Measurements from ENCODE around the gene HS3ST4. TPM values are rescaled to one million over a fixed set of nuclear protein-coding genes. Genes with fewer than 3 reads are reported as not detected.

The HS3ST4 gene
- total RNA-seq, 1 donor from 2014 or later = 3.6 TPM

- H3K4me1 Mint-ChIP-seq (ENCODE audit: unreplicated experiment) = no peaks in the 10 kb centered on the region
- H3K27ac Mint-ChIP-seq = no peak overlapping the region
- H3K27me3 Mint-ChIP-seq = no peaks in the 10 kb centered on the region
- H3K36me3 Mint-ChIP-seq = no peaks in the 10 kb centered on the region
- no peaks in the 10 kb centered on the region for H3K9me3 Mint-ChIP-seq
- DNase-seq (ENCODE audit: extremely low spot score, unreplicated experiment) = no peak
- H3K4me3 Mint-ChIP-seq = no peak overlapping the region
- no peak for TF ChIP-seq CTCF (conservative IDR thresholded peaks at IDR 0.05)
Measured at GRCh38 chr16:26139091-26139490, 447.3 kb downstream of the HS3ST4 start.

GRCh38 chr16:26139884-26140283 lies 448.1 kb downstream of the HS3ST4 start:
- Mint-ChIP-seq H3K4me3 (no peak overlapping the region), H3K4me1 (ENCODE audit: unreplicated experiment) (no peaks in the 10 kb centered on the region), H3K9me3 (no peaks in the 10 kb centered on the region), H3K36me3 (no peaks in the 10 kb centered on the region), H3K27me3 (no peaks in the 10 kb centered on the region), H3K27ac (no peak overlapping the region)
- no peak for DNase-seq (ENCODE audit: extremely low spot score, unreplicated experiment)
- no peak for TF ChIP-seq CTCF (conservative IDR thresholded peaks at IDR 0.05)

- Mint-ChIP-seq H3K9me3 (no peaks in the 10 kb centered on the region), H3K27ac (no peak overlapping the region), H3K4me3 (no peak overlapping the region), H3K27me3 (peaks cover 4% of the 10 kb centered on the region), H3K36me3 (no peaks in the 10 kb centered on the region), H3K4me1 (ENCODE audit: unreplicated experiment) (no peaks in the 10 kb centered on the region)
- no peak for DNase-seq (ENCODE audit: extremely low spot score, unreplicated experiment)
- TF ChIP-seq CTCF (conservative IDR thresholded peaks at IDR 0.05) = no peak
Measured at GRCh38 chr16:26149364-26150190, 457.8 kb downstream of the HS3ST4 start.

GRCh38 chr16:26155221-26155620 lies 463.5 kb downstream of the HS3ST4 start:
- no peaks in the 10 kb centered on the region for H3K27me3 Mint-ChIP-seq
- peaks cover 5% of the 10 kb centered on the region for H3K9me3 Mint-ChIP-seq
- no peak for TF ChIP-seq CTCF (conservative IDR thresholded peaks at IDR 0.05)
- H3K4me3 Mint-ChIP-seq = no peak overlapping the region
- DNase-seq (ENCODE audit: extremely low spot score, unreplicated experiment) = no peak
- H3K27ac Mint-ChIP-seq = no peak overlapping the region
- H3K36me3 Mint-ChIP-seq = no peaks in the 10 kb centered on the region
- no peaks in the 10 kb centered on the region for H3K4me1 Mint-ChIP-seq (ENCODE audit: unreplicated experiment)

GRCh38 chr16:26157319-26157718 lies 465.6 kb downstream of the HS3ST4 start:
- Mint-ChIP-seq H3K27ac (no peak overlapping the region), H3K4me3 (no peak overlapping the region), H3K9me3 (peaks cover 6% of the 10 kb centered on the region), H3K36me3 (no peaks in the 10 kb centered on the region), H3K27me3 (no peaks in the 10 kb centered on the region), H3K4me1 (ENCODE audit: unreplicated experiment) (no peaks in the 10 kb centered on the region)
- no peak for TF ChIP-seq CTCF (conservative IDR thresholded peaks at IDR 0.05)
- no peak for DNase-seq (ENCODE audit: extremely low spot score, unreplicated experiment)

Measured in type B pancreatic cell (in vitro differentiated cells).